ENCODE data around the gene MCTP2. TPM values are rescaled to one million over a fixed set of nuclear protein-coding genes. Genes with fewer than 3 reads are reported as not detected.

Gene MCTP2
- total and polyA plus RNA-seq, 9 of the 15 experiments (the other 6 are each of a cell fraction or from before 2014, with no cell fraction given) = 0.07 TPM; not detected in 8

GRCh38 chr15:94381384-94381783 lies 150.0 kb downstream of the MCTP2 start:
- Histone ChIP-seq H3K4me1 (replicated peaks in 1 of 2; ENCODE audit: control insufficient read depth in 2 of 2, insufficient read depth in 2 of 2, low read length in 2 of 2) (no peaks in the 10 kb centered on the region), H2AFZ (ENCODE audit: low read depth, low read length) (no peak overlapping the region), H3K9ac (ENCODE audit: insufficient read depth in 1 of 2, low read depth in 2 of 2, low read length in 2 of 2) (no peak overlapping the region), H3K4me2 (ENCODE audit: insufficient read depth, low read length) (no peak overlapping the region), H3K79me2 (ENCODE audit: control insufficient read depth, insufficient read depth, low read length) (no peaks in the 10 kb centered on the region), H3K27ac (ENCODE audit: extremely low read depth, low read depth, low read length) (no peak overlapping the region), H3K36me3 (ENCODE audit: control insufficient read depth, insufficient read depth, low read length) (no peaks in the 10 kb centered on the region), H4K20me1 (replicated peaks; ENCODE audit: control insufficient read depth, insufficient read depth, low read length) (no peaks in the 10 kb centered on the region), H3K9me1 (ENCODE audit: control insufficient read depth, insufficient read depth, low read length) (no peaks in the 10 kb centered on the region), H3K4me3 (no peak overlapping the region), H3K9me3 (replicated peaks; ENCODE audit: control insufficient read depth, insufficient read depth, low read depth, low read length) (no peaks in the 10 kb centered on the region), H3K27me3 (ENCODE audit: control insufficient read depth in 2 of 2, insufficient read depth in 2 of 2, low read length in 2 of 2) (no peaks in the 10 kb centered on the region)
- POLR2A ChIA-PET = no interaction called here
- DNase-seq (ENCODE audit: extremely low read depth in 1 of 4, low spot score in 3 of 4) = no peak
- no TSS peak for BruUV-seq (replicated peaks)
- in situ Hi-C loops (cut with MboI) = no loop called here
- TF ChIP-seq ATF7 (IDR thresholded peaks at IDR 0.05) = no peak
- no peak for TF ChIP-seq DMBX1 (CRISPR knock-in tag; IDR thresholded peaks at IDR 0.05; ENCODE audit: borderline replicate concordance)
- no peak for TF ChIP-seq BHLHE40 (IDR thresholded peaks at IDR 0.05; ENCODE audit: low read length)
- TF ChIP-seq IRF1 (CRISPR knock-in tag; IDR thresholded peaks at IDR 0.05; ENCODE audit: borderline replicate concordance) = no peak
- no peak for TF ChIP-seq ZNF24 (IDR thresholded peaks at IDR 0.05)
- no peak for TF ChIP-seq IRF9 (tag; IDR thresholded peaks at IDR 0.05)
- no peak for TF ChIP-seq SMAD4 (CRISPR knock-in tag; conservative IDR thresholded peaks at IDR 0.05)
- TF ChIP-seq ZBTB17 (CRISPR knock-in tag; IDR thresholded peaks at IDR 0.05) = no peak
- FAIRE-seq = no peak
- intact Hi-C loops (cut with micrococcal nuclease) = no loop called here
- CTCF ChIA-PET (ENCODE audit: low intra/inter-chr PET ratio) = no interaction called here
- no peak for ATAC-seq
- WGBS (ENCODE audit: insufficient coverage, low coverage, missing lambda C conversion rate) = 2% methylated on average over 8 of the region's 8 CpGs

All from K562 (cell line).